Activated naive CD8-positive, alpha-beta T cell treated with anti-CD3 and anti-CD28 coated beads, Interleukin-2, amount 50 U/mL, for 24 hours (primary cell): ENCODE results near the gene AP3S2.
"Not testable (repeated sequence)": the region's sequence is repeated elsewhere in the genome, so short reads cannot be mapped to it uniquely, and the experiment has no call there.

Source experiments
- ATAC-seq: fragments of 150-1000 bp; cut with Tn5 transposase; one replicate; pipeline ENCODE4 v1.10.0; 2021
- DNase-seq: peaks from one replicate; pipeline ENCODE4 v3.0.0; 2021
- H3K27ac Mint-ChIP-seq: one replicate; pipeline ENCODE4 v1.8.0; 2021; ENCODE audit warnings: mild to moderate bottlenecking, mixed read lengths
- H3K27me3 Mint-ChIP-seq: one replicate; pipeline ENCODE4 v1.8.0; 2021; ENCODE audit warnings: mixed read lengths
- H3K36me3 Mint-ChIP-seq: one replicate; pipeline ENCODE4 v1.8.0; 2021; ENCODE audit warnings: low read depth, mixed read lengths
- H3K4me1 Mint-ChIP-seq: one replicate; pipeline ENCODE4 v1.8.0; 2021; ENCODE audit warnings: mixed read lengths
- H3K4me3 Mint-ChIP-seq: one replicate; pipeline ENCODE4 v1.8.0; 2021; ENCODE audit warnings: mild to moderate bottlenecking, moderate library complexity, mixed read lengths
- H3K9me3 Mint-ChIP-seq: one replicate; pipeline ENCODE4 v1.8.0; 2021; ENCODE audit warnings: mixed read lengths

Gene AP3S2

GRCh38 chr15:89785774-89786140 lies 108.0 kb downstream of the AP3S2 start:
- H3K27me3 Mint-ChIP-seq: peaks cover 3% of the 10 kb centered on the region
- H3K4me1 Mint-ChIP-seq: peaks cover 10% of the 10 kb centered on the region
- H3K9me3 Mint-ChIP-seq: peaks cover 9% of the 10 kb centered on the region
- no peak overlapping the region for H3K4me3 Mint-ChIP-seq
- ATAC-seq: no peak
- H3K36me3 Mint-ChIP-seq: no peaks in the 10 kb centered on the region
- no peak for DNase-seq
- H3K27ac Mint-ChIP-seq: no peak overlapping the region

- Mint-ChIP-seq H3K4me1 (peaks cover 12% of the 10 kb centered on the region), H3K27me3 (peaks cover 7% of the 10 kb centered on the region), H3K9me3 (peaks cover 9% of the 10 kb centered on the region), H3K27ac (no peak overlapping the region), H3K36me3 (no peaks in the 10 kb centered on the region), H3K4me3 (no peak overlapping the region)
- ATAC-seq (no peak), DNase-seq (no peak)
Observed at GRCh38 chr15:89785064-89785773, 108.6 kb downstream of the AP3S2 start.

DNA sequence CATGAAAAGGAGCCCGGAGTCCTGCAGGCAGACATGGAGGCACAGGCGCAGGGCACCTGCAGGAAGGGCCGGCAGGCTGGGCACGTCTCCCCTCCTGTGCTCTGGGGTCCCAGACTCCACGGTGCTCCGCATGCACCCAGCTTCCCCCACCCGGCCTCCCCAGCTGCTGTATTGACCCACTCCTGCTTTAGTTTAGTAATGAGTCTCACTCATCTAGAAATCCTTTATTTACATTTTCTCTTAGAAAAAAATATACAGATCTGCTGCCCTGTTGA lies 109.2 kb downstream of the AP3S2 start:
- Mint-ChIP-seq H3K4me3 (no peak overlapping the region), H3K27me3 (peaks cover 7% of the 10 kb centered on the region), H3K9me3 (peaks cover 9% of the 10 kb centered on the region), H3K4me1 (peaks cover 12% of the 10 kb centered on the region), H3K36me3 (no peaks in the 10 kb centered on the region), H3K27ac (no peak overlapping the region)
- no peak for DNase-seq
- no peak for ATAC-seq

DNA sequence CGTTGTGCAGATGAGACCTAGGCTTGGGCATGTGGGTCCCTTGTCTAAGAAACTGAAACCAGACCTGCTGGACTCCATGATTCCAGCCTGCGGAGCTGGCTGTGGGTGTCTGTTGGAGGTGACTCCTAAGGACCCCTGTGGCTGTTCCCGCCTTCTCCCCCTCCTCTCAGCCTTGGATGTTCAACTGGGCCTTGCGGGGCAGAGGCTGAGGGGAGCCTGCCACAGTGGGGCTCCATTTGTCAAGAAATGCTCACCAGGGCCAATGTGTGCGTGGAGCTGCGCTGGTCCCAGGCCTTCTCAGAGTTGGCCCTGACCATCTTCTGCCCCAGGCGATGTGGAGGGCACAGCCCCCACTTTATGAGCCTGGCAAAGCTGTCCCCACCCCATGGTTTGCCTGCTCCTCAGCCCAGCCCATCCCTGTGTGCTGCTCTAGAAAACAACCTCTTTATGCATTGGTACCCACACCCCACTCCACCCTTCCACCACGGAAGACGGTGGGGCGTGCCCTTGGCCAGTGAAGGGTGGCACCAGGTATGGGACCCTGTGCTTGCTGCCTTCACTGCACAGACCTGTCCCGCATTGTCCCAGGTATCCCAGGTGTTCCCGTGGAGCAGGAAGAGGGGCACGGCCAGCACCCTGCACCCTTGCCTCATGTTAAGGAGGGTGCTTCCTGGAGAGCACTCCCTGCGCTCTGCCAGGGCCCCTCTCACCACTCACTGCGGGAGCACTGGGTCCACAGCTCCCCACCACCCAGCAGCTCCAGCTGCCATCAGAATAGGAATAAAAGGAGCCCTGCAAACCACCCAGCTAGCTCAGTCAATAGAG lies 109.7 kb downstream of the AP3S2 start:
- ATAC-seq: no peak
- no peak for DNase-seq
- no peaks in the 10 kb centered on the region for H3K36me3 Mint-ChIP-seq
- no peak overlapping the region for H3K4me3 Mint-ChIP-seq
- peaks cover 12% of the 10 kb centered on the region for H3K4me1 Mint-ChIP-seq
- peaks cover 10% of the 10 kb centered on the region for H3K27me3 Mint-ChIP-seq
- peaks cover 9% of the 10 kb centered on the region for H3K9me3 Mint-ChIP-seq
- H3K27ac Mint-ChIP-seq: no peak overlapping the region

DNA sequence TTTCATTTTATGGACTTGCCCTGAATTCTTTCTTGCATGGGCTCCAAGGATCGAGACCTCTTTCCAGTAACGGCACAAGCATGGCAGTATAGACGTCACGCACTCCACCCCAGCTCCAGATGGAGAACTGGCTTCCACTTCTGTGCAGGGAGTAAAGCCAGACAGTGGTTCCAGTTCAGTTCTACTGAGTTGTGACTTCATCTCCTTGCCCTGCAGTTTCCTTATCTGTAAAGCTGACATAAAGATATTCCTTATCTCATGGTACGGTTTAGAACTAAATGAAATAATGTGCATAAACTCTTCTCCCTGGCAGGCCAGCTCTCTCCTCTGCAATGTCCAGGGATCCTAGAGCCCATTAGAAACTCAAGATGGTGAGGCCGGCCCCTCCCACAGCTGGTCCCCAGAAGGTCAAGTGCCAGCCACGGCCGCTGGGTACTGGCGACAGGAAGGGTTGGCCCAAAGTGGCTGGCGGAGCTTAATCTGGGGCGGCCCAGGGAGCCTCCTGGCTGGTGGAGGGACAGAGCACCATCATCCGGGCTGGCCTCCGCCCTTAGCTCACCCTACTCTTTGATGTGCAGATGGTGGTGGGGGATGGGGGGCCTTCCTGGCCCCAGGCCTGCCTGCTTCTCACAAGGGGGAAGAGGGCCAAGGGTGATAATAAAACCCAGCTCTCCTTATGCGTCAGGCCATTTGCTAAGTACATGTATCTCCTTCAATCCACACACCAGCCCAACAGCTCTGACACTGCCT lies 110.5 kb downstream of the AP3S2 start:
- H3K27ac Mint-ChIP-seq: no peak overlapping the region

DNA sequence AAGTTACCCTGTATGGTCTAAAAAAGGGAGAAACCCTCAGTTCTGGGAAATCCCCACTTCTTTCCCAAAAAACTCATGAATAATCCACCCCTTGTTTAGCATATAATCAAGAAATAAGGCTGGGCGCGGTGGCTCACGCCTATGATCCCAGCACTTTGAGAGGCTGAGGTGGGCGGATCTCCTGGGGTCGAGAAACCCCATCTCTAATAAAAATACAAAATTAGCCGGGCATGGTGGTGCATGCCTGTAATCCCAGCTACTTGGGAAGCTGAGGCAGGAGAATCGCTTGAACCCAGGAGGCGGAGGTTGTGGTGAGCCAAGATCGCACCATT lies 111.2 kb downstream of the AP3S2 start:
- H3K27ac Mint-ChIP-seq, ATAC-seq, H3K36me3 Mint-ChIP-seq, H3K4me3 Mint-ChIP-seq, DNase-seq, H3K9me3 Mint-ChIP-seq: not testable (repeated sequence)
- Mint-ChIP-seq H3K4me1 (peaks cover 12% of the 10 kb centered on the region), H3K27me3 (peaks cover 21% of the 10 kb centered on the region)

More for the DNA sequence above, 110.5 kb downstream of the AP3S2 start:
- DNase-seq (no peak), ATAC-seq (no peak)
- H3K4me1 Mint-ChIP-seq: peaks cover 12% of the 10 kb centered on the region
- peaks cover 8% of the 10 kb centered on the region for H3K9me3 Mint-ChIP-seq
- no peaks in the 10 kb centered on the region for H3K36me3 Mint-ChIP-seq
- H3K4me3 Mint-ChIP-seq: no peak overlapping the region
- H3K27me3 Mint-ChIP-seq: peaks cover 16% of the 10 kb centered on the region

- Mint-ChIP-seq H3K27me3 (peaks cover 26% of the 10 kb centered on the region), H3K27ac (no peak overlapping the region), H3K9me3 (no peaks in the 10 kb centered on the region), H3K4me3 (no peak overlapping the region), H3K36me3 (no peaks in the 10 kb centered on the region), H3K4me1 (peaks cover 12% of the 10 kb centered on the region)
- no peak for DNase-seq
- no peak for ATAC-seq
Observed at GRCh38 chr15:89781891-89782618, 111.7 kb downstream of the AP3S2 start.

GRCh38 chr15:89781055-89781454 lies 112.7 kb downstream of the AP3S2 start:
- Mint-ChIP-seq H3K27me3 (peaks cover 29% of the 10 kb centered on the region), H3K9me3 (no peaks in the 10 kb centered on the region), H3K27ac (no peak overlapping the region), H3K36me3 (no peaks in the 10 kb centered on the region), H3K4me3 (no peak overlapping the region), H3K4me1 (peaks cover 12% of the 10 kb centered on the region)
- DNase-seq: peak; percentile 26
- peak; percentile 55 for ATAC-seq

GRCh38 chr15:89780601-89781000 lies 113.2 kb downstream of the AP3S2 start:
- no peak for ATAC-seq
- Mint-ChIP-seq H3K9me3 (no peaks in the 10 kb centered on the region), H3K27ac (no peak overlapping the region), H3K4me1 (peaks cover 12% of the 10 kb centered on the region), H3K36me3 (no peaks in the 10 kb centered on the region), H3K27me3 (peaks cover 29% of the 10 kb centered on the region), H3K4me3 (no peak overlapping the region)
- no peak for DNase-seq
